ENCODE results near the gene PIK3IP1. TPM values are rescaled to one million over a fixed set of nuclear protein-coding genes. Genes with fewer than 3 reads are reported as not detected.

The PIK3IP1 gene
- total RNA-seq, 1 donor from 2014 or later: 10.3 TPM

DNA sequence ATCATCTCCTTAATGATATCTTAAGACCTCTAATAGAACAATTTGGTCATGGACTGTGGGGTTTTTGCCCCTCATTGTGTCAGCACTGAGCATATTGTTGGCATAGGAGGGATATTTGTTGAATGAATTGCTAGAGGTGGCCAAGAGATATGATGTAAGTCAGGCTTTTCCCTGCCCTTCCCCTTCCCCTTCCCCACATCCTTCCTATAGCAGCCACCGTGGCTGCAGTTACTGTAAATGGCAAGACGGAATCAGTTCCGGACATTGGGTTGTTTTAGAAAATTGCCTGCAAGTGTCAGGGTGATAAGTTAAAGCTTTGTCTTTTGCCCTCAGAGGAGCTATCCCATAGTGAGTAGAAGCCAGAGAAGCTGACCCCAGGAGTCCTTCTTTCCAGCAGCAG, 57.2 kb downstream of the PIK3IP1 start:
- Mint-ChIP-seq H3K4me3 (ENCODE audit: unreplicated experiment) (no peak overlapping the region), H3K27me3 (ENCODE audit: unreplicated experiment) (no peaks in the 10 kb centered on the region), H3K9me3 (ENCODE audit: unreplicated experiment) (no peaks in the 10 kb centered on the region), H3K27ac (ENCODE audit: unreplicated experiment) (no peak overlapping the region), H3K36me3 (ENCODE audit: unreplicated experiment) (peaks cover 3% of the 10 kb centered on the region), H3K4me1 (ENCODE audit: unreplicated experiment) (peaks cover 19% of the 10 kb centered on the region)
- no peak for DNase-seq (ENCODE audit: extremely low spot score, unreplicated experiment)
- TF ChIP-seq CTCF (IDR thresholded peaks at IDR 0.05): no peak

GRCh38 chr22:31233001-31233400, 59.3 kb downstream of the PIK3IP1 start:
- no peak for DNase-seq (ENCODE audit: extremely low spot score, unreplicated experiment)
- H3K27me3 Mint-ChIP-seq (ENCODE audit: unreplicated experiment): no peaks in the 10 kb centered on the region
- no peak overlapping the region for H3K4me3 Mint-ChIP-seq (ENCODE audit: unreplicated experiment)
- peaks cover 21% of the 10 kb centered on the region for H3K4me1 Mint-ChIP-seq (ENCODE audit: unreplicated experiment)
- TF ChIP-seq CTCF (IDR thresholded peaks at IDR 0.05): no peak
- no peaks in the 10 kb centered on the region for H3K9me3 Mint-ChIP-seq (ENCODE audit: unreplicated experiment)
- no peak overlapping the region for H3K27ac Mint-ChIP-seq (ENCODE audit: unreplicated experiment)
- peaks cover 3% of the 10 kb centered on the region for H3K36me3 Mint-ChIP-seq (ENCODE audit: unreplicated experiment)

Other genes starting within 250 kb of the PIK3IP1 start
- 27.2 and 31.8 TPM in 2 replicates for gene SMTN, start 211.2 kb downstream of the PIK3IP1 start, total RNA-seq
- gene SELENOM, start 184.9 kb downstream of the PIK3IP1 start, total RNA-seq: 176 and 186 TPM in 2 replicates
- 3.0 and 3.5 TPM in 2 replicates for gene INPP5J, start 169.5 kb downstream of the PIK3IP1 start, total RNA-seq
- 0.13 TPM in 1 of 2 replicates, not detected in the other for gene PLA2G3, start 152.0 kb downstream of the PIK3IP1 start, total RNA-seq
- gene RNF185, start 132.3 kb downstream of the PIK3IP1 start, total RNA-seq: 32.7 and 34.0 TPM in 2 replicates
- 49.8 and 53.9 TPM in 2 replicates for gene LIMK2, start 80.2 kb downstream of the PIK3IP1 start, total RNA-seq
- 27.6 and 29.0 TPM in 2 replicates for gene PATZ1, start 53.9 kb upstream of the PIK3IP1 start, total RNA-seq
- gene DRG1, start 107.1 kb upstream of the PIK3IP1 start, total RNA-seq: 49.2 and 69.4 TPM in 2 replicates
- 38.4 and 41.0 TPM in 2 replicates for gene EIF4ENIF1, start 197.4 kb upstream of the PIK3IP1 start, total RNA-seq
- 39.5 and 40.6 TPM in 2 replicates for gene SFI1, start 204.0 kb upstream of the PIK3IP1 start, total RNA-seq

Measured in osteocyte (in vitro differentiated cells).